ENCODE measurements around the gene TEX30. TPM values are rescaled to one million over a fixed set of nuclear protein-coding genes. Genes with fewer than 3 reads are reported as not detected.

TEX30 gene
- polyA plus RNA-seq (2013, experiment 1 of 2): 12.2 TPM
- 16.2 TPM for polyA plus RNA-seq (2013, experiment 2 of 2)

DNA sequence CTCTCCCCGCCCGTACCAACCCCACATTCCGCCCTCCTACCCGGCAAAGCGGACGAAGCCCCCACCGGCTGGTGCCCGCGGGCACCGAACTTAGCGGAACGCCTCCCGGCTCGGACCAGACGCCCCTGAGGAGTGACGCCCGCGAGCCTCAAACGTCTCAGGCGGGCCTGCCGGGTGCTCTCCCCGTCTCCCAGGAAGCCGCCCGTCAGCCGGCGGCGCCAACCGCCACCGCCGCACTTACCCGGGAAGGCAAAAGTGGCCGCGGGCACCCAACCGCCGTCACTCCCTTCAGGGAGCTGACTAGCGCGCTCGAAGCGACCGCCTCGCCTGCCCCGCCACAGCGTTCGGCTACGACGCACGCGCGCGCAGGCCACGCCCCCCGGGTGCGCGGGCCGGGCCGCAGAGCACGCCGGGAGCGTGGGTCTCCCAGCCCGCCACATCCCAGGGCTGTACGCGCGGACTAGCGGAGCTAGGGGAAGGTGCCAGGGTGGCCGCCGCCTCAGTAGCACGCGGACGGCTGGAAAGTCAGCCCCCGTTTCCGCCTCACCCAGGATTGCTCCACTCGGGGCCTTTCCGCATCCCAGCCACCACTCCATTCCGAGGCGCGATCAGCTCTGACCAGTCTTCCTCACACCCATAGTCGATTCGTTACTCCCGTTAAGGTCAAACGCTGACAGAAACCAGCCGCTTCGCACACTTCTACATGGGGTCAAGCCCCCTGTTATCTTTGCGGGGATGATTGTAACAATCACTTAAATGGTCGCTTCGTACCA is at the start of gene TEX30:
TEX30 (minus strand) TSS at position 346 of the 773 bp plus-strand sequence. CDS start 3,760 bp downstream, outside the sequence.
- Histone ChIP-seq H3K9me3 (ENCODE audit: insufficient read depth, low read depth, low read length) (no peaks in the 10 kb centered on the region), H3K27ac (ENCODE audit: low read depth, low read length) (0 out of 2 replicates have a peak within 1 kb of the TSS, but pooled peaks have one; percentile 38), H3K9ac (ENCODE audit: low read depth, low read length) (peak within 1 kb of the TSS; percentile 70)

GRCh38 chr13:102817907-102818306 is 44.3 kb upstream of the TEX30 start:
- Histone ChIP-seq H3K36me3 (ENCODE audit: insufficient read depth, low read length) (peaks cover 8% of the 10 kb centered on the region; the same call in 1 of the 2 replicates), H3K4me1 (ENCODE audit: insufficient read depth, low read length) (peaks cover 1% of the 10 kb centered on the region; the same call in 1 of the 2 replicates), H3K27ac (ENCODE audit: low read depth, low read length) (no peak overlapping the region), H3K9ac (ENCODE audit: low read depth, low read length) (no peak overlapping the region), H3K27me3 (ENCODE audit: insufficient read depth, low read length) (no peaks in the 10 kb centered on the region), H3K4me3 (ENCODE audit: low read length) (no peak overlapping the region), H3K9me3 (ENCODE audit: insufficient read depth, low read depth, low read length) (no peaks in the 10 kb centered on the region)

More for the DNA sequence above, at the start of gene TEX30:
- Histone ChIP-seq H3K4me1 (ENCODE audit: insufficient read depth, low read length) (no peaks in the 10 kb centered on the region), H3K27me3 (ENCODE audit: insufficient read depth, low read length) (peaks cover 21% of the 10 kb centered on the region), H3K36me3 (ENCODE audit: insufficient read depth, low read length) (no peaks in the 10 kb centered on the region), H3K4me3 (ENCODE audit: low read length) (peak within 1 kb of the TSS; percentile 82)
- 13% methylated on average over 85 of the region's 85 CpGs for WGBS

DNA sequence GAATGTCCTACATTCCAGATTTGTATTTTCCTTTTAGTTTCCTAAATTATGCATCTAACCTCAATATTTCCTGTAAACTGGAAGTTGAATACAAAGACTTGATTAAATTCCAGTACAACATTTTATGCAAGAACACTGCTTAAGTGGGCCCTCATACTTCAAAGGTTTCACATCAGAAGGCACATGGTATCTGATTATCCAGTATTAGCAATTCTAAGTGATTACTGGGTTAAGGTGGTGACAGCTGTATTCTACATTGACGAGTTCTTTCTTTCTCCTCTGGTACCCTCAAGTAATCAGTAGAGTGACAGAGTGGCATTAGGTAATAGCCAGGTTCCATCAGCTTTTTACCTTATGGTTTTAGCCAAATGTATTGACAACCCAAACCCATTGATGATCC is 43.7 kb upstream of the TEX30 start:
- H3K9me3 ChIP-seq (ENCODE audit: insufficient read depth, low read depth, low read length): no peaks in the 10 kb centered on the region
- 100% methylated on average over 1 of the region's 1 CpG for WGBS
- H3K27ac ChIP-seq (ENCODE audit: low read depth, low read length): no peak overlapping the region
- peaks cover 8% of the 10 kb centered on the region; the same call in 1 of the 2 replicates for H3K36me3 ChIP-seq (ENCODE audit: insufficient read depth, low read length)
- no peaks in the 10 kb centered on the region for H3K27me3 ChIP-seq (ENCODE audit: insufficient read depth, low read length)
- H3K4me3 ChIP-seq (ENCODE audit: low read length): no peak overlapping the region
- H3K4me1 ChIP-seq (ENCODE audit: insufficient read depth, low read length): peaks cover 4% of the 10 kb centered on the region; the same call in 1 of the 2 replicates
- H3K9ac ChIP-seq (ENCODE audit: low read depth, low read length): no peak overlapping the region

- Histone ChIP-seq H3K36me3 (ENCODE audit: insufficient read depth, low read length) (peaks cover 2% of the 10 kb centered on the region; the same call in 1 of the 2 replicates), H3K9ac (ENCODE audit: low read depth, low read length) (no peak overlapping the region), H3K4me1 (ENCODE audit: insufficient read depth, low read length) (peaks cover 4% of the 10 kb centered on the region; the same call in 1 of the 2 replicates), H3K4me3 (ENCODE audit: low read length) (no peak overlapping the region), H3K27ac (ENCODE audit: low read depth, low read length) (no peak overlapping the region), H3K27me3 (ENCODE audit: insufficient read depth, low read length) (no peaks in the 10 kb centered on the region), H3K9me3 (ENCODE audit: insufficient read depth, low read depth, low read length) (no peaks in the 10 kb centered on the region)
- WGBS: 95% methylated on average over 4 of the region's 4 CpGs
Observed at GRCh38 chr13:102816708-102817107, 43.1 kb upstream of the TEX30 start.

- WGBS: 91% methylated on average over 3 of the region's 5 CpGs
- H3K4me1 ChIP-seq (ENCODE audit: insufficient read depth, low read length): peaks cover 4% of the 10 kb centered on the region; the same call in 1 of the 2 replicates
- H3K27ac ChIP-seq (ENCODE audit: low read depth, low read length): no peak overlapping the region
- no peak overlapping the region for H3K4me3 ChIP-seq (ENCODE audit: low read length)
- no peaks in the 10 kb centered on the region; the same call in 1 of the 2 replicates for H3K36me3 ChIP-seq (ENCODE audit: insufficient read depth, low read length)
- no peak overlapping the region for H3K9ac ChIP-seq (ENCODE audit: low read depth, low read length)
- 0 out of 2 replicates have a peak, but pooled peaks cover 2% of the 10 kb centered on the region for H3K9me3 ChIP-seq (ENCODE audit: insufficient read depth, low read depth, low read length)
- H3K27me3 ChIP-seq (ENCODE audit: insufficient read depth, low read length): no peaks in the 10 kb centered on the region
Observed at GRCh38 chr13:102815788-102816187, 42.2 kb upstream of the TEX30 start.

DNA sequence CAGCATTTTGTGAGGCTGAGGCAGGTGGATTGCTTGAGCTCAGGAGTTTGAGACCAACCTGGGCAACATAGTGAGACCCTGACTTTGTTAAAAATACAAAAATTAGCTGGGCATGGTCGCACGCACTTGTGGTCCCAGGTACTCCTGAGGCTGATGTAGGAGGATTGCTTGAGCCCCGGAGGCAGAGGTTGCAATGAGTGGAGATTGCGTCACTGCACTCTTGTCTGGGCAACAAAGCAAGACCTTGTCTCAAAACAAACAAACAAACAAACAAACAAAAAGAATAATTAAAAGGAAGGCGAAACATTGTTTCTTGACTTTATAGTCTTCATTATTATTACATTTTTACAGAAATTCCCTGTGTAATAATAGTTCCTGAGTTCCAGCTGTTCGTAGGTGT is 41.2 kb upstream of the TEX30 start:
- Histone ChIP-seq H3K9me3 (ENCODE audit: insufficient read depth, low read depth, low read length) (0 out of 2 replicates have a peak, but pooled peaks cover 2% of the 10 kb centered on the region), H3K9ac (ENCODE audit: low read depth, low read length) (no peak overlapping the region), H3K27me3 (ENCODE audit: insufficient read depth, low read length) (no peaks in the 10 kb centered on the region), H3K27ac (ENCODE audit: low read depth, low read length) (no peak overlapping the region), H3K4me3 (ENCODE audit: low read length) (no peak overlapping the region), H3K4me1 (ENCODE audit: insufficient read depth, low read length) (peaks cover 4% of the 10 kb centered on the region; the same call in 1 of the 2 replicates), H3K36me3 (ENCODE audit: insufficient read depth, low read length) (no peaks in the 10 kb centered on the region; the same call in 1 of the 2 replicates)
- WGBS: 75% methylated on average over 4 of the region's 6 CpGs

DNA sequence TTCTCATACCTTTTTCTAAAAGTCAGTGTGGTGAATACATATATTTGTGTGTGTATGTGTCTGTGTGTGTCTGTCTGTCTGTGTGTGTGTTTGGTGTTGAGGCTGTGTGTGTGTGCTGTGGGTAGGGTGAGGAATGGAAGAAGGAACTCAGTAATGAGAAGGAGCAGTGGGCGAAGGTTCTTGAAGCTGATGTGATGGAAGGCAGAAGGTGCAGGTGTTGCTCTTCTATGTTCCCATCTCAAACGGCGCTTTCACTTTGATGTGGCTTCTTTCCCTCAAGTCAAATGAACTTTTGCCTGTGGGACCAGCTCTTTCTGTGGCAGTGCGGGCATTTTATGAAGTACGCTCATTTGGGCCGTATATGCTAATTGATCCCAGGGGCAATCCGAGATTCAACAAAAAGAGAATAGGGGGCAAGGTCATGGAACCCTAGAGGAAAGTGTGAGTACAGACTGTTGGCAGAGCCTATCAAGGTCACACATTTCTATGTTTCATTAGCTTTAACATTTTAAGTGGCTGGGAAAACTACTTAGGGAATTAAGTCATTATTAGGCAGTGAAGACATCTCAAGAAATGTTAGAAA is 40.5 kb upstream of the TEX30 start:
- 95% methylated on average over 7 of the region's 7 CpGs for WGBS
- Histone ChIP-seq H3K4me3 (ENCODE audit: low read length) (no peak overlapping the region), H3K36me3 (ENCODE audit: insufficient read depth, low read length) (no peaks in the 10 kb centered on the region; the same call in 1 of the 2 replicates), H3K9ac (ENCODE audit: low read depth, low read length) (no peak overlapping the region), H3K4me1 (ENCODE audit: insufficient read depth, low read length) (peaks cover 4% of the 10 kb centered on the region; the same call in 1 of the 2 replicates), H3K27me3 (ENCODE audit: insufficient read depth, low read length) (no peaks in the 10 kb centered on the region), H3K27ac (ENCODE audit: low read depth, low read length) (no peak overlapping the region), H3K9me3 (ENCODE audit: insufficient read depth, low read depth, low read length) (0 out of 2 replicates have a peak, but pooled peaks cover 2% of the 10 kb centered on the region)

DNA sequence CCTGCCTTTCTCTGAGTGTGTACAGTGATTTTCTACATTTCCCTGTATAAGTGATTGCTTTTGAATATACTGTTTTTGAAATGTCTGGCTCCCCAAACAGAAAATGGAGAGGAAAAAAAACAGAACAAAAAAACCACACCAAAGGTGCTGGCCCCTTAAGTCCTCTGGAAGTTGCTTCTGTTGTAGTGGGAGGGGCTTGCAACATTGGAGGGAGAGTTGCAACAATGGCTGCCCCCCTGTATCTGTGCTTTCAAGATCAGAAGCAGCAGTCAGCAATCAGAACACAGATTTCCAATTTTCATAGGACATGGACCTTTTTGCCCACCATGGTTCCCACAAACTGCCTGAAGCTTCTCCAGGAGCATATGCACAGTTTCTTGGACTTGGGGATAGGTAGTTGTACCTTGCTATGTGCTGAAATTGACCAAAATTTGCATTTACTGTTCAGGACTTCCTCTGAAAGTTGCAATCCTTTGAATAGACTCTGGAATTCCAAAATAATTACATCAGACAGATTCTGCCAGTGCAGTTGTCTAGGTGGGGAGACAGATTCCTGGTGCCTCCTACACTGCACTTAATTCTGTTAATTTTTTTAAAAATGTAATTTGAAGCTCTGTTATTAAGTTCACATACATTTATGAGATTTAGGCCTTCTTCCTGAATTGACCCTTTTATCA is 39.2 kb upstream of the TEX30 start:
- Histone ChIP-seq H3K4me3 (ENCODE audit: low read length) (no peak overlapping the region), H3K27me3 (ENCODE audit: insufficient read depth, low read length) (no peaks in the 10 kb centered on the region), H3K4me1 (ENCODE audit: insufficient read depth, low read length) (peaks cover 4% of the 10 kb centered on the region; the same call in 1 of the 2 replicates), H3K9ac (ENCODE audit: low read depth, low read length) (no peak overlapping the region), H3K36me3 (ENCODE audit: insufficient read depth, low read length) (no peaks in the 10 kb centered on the region; the same call in 1 of the 2 replicates), H3K27ac (ENCODE audit: low read depth, low read length) (no peak overlapping the region), H3K9me3 (ENCODE audit: insufficient read depth, low read depth, low read length) (0 out of 2 replicates have a peak, but pooled peaks cover 2% of the 10 kb centered on the region)

DNA sequence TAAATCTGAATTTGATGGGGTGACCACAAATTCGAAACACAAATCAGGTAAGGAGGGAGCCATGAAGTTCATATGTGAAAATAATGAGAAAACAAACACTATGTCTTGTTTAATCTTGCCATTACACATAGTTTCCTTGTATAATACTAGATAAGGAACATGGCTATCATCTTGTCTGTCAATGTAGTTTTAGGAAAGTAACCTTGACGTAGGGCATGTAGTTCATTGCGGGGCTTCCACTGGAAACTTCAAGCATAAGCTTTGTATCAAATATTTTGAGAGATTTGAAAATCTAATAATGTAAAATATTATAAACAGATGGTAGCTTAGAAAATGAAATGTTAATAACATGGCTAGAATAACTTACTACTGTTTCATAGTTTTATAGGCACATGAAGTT is 34.1 kb upstream of the TEX30 start:
- Histone ChIP-seq H3K27ac (ENCODE audit: low read depth, low read length) (no peak overlapping the region), H3K9ac (ENCODE audit: low read depth, low read length) (no peak overlapping the region), H3K27me3 (ENCODE audit: insufficient read depth, low read length) (no peaks in the 10 kb centered on the region), H3K36me3 (ENCODE audit: insufficient read depth, low read length) (no peaks in the 10 kb centered on the region; the same call in 1 of the 2 replicates), H3K4me1 (ENCODE audit: insufficient read depth, low read length) (peaks cover under 1% of the 10 kb centered on the region; the same call in 1 of the 2 replicates), H3K4me3 (ENCODE audit: low read length) (no peak overlapping the region), H3K9me3 (ENCODE audit: insufficient read depth, low read depth, low read length) (0 out of 2 replicates have a peak, but pooled peaks cover 2% of the 10 kb centered on the region)
- WGBS: 92% methylated on average over 1 of the region's 3 CpGs

- Histone ChIP-seq H3K27ac (ENCODE audit: low read depth, low read length) (no peak overlapping the region), H3K4me1 (ENCODE audit: insufficient read depth, low read length) (0 out of 2 replicates have a peak, but pooled peaks cover 4% of the 10 kb centered on the region), H3K9me3 (ENCODE audit: insufficient read depth, low read depth, low read length) (no peaks in the 10 kb centered on the region), H3K9ac (ENCODE audit: low read depth, low read length) (no peak overlapping the region), H3K4me3 (ENCODE audit: low read length) (no peak overlapping the region), H3K36me3 (ENCODE audit: insufficient read depth, low read length) (no peaks in the 10 kb centered on the region), H3K27me3 (ENCODE audit: insufficient read depth, low read length) (peaks cover 11% of the 10 kb centered on the region)
- WGBS: 70% methylated on average over 2 of the region's 3 CpGs
Observed at GRCh38 chr13:102805680-102806079, 32.1 kb upstream of the TEX30 start.

Data from HUES64 (cell line).